ENCODE data around the gene PSD.

Gene PSD

DNA sequence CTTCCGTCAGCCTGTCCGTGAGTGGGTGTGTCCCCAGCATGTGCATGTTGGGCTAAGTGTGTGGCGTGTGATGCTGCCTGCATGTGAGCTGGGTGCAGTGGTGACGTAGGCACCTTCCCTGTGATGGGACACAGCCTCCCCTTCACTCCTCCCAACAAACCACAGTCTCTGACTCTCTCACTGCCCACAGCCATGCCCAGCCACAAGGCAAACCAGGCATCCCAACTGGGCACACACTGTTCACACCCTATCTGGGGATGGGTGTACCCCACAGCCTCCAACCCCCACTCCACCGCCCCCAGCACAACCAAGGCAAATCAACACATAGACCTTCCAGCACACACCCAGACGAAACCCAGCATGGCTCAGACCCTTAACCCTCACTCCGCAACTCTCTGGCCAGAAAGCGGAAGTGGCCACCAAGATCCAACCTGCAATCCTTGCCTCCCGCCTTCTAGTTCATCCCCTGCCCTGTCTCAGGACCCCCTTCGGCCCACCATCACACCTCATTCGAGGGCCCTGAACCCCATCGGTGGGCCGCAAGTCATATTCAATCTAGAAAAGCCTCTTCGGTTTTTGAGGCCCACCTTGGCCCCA, 10.4 kb downstream of the PSD start:
- in situ Hi-C loops (cut with MboI; ENCODE audit: low pct_unique_long_range_greater_than_20kb, low sequenced_read_pairs): no loop called here
- DNase-seq: no peak

DNA sequence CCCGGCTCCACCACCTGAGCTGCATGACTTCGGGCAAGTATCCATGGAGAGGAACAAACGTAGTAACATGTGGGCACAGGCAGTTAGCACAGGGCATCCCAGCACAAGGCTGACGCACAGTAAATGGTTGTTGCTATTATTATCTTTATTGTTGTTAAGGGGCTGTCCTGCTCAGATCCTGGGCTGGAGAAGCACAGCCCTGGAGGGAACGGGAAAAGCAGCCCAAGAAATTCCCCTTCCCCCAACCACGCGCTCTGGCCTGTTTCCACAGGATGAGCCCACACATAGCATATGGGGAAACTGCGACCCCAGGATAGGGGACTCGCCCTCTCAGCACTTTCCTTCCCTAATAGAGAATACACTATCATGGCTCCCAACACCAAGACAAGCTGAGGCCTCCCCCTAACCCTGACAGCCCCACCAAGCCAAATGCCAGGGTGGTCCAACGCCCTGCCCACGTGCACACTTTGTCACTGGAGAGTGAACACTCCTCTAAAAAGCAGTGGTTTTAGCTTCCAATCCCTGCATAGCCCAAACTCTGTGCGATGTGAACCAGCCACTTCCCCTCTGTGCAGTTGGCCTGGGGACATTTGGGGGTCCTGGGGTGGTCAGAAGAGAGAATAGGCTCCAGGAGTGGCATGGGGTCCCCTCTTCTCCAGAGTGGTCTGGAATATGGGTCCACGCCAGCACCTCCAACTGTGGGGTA, 11.0 kb downstream of the PSD start:
- in situ Hi-C loops (cut with MboI; ENCODE audit: low pct_unique_long_range_greater_than_20kb, low sequenced_read_pairs): no loop called here
- no peak for DNase-seq

GRCh38 chr10:102406815-102407214, 11.8 kb downstream of the PSD start:
- in situ Hi-C loops (cut with MboI; ENCODE audit: low pct_unique_long_range_greater_than_20kb, low sequenced_read_pairs): no loop called here
- no peak for DNase-seq

DNA sequence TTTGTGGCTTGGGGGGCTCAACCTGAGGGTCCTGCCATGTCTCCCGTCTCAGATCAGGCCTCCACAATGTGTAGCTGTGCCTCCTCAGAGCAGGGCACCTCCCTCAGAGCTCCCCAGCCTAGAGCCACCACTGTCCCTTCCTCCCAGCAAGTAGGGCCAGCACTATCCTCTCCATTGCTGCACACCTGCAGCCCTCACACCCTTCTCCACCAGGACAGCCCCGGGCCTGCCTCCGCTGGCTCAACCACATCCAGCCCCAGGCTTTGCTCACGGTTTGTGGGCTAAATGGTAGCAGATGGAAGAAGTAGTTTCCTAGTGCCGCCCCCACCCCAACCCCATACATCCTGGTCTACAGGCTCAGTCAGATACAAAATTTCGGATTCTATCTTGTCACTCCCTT, 13.0 kb downstream of the PSD start:
- in situ Hi-C loops (cut with MboI; ENCODE audit: low pct_unique_long_range_greater_than_20kb, low sequenced_read_pairs): no loop called here

GRCh38 chr10:102405108-102405571, 13.4 kb downstream of the PSD start:
- in situ Hi-C loops (cut with MboI; ENCODE audit: low pct_unique_long_range_greater_than_20kb, low sequenced_read_pairs): no loop called here

More for the DNA sequence above, 13.0 kb downstream of the PSD start:
- no peak for DNase-seq

DNA sequence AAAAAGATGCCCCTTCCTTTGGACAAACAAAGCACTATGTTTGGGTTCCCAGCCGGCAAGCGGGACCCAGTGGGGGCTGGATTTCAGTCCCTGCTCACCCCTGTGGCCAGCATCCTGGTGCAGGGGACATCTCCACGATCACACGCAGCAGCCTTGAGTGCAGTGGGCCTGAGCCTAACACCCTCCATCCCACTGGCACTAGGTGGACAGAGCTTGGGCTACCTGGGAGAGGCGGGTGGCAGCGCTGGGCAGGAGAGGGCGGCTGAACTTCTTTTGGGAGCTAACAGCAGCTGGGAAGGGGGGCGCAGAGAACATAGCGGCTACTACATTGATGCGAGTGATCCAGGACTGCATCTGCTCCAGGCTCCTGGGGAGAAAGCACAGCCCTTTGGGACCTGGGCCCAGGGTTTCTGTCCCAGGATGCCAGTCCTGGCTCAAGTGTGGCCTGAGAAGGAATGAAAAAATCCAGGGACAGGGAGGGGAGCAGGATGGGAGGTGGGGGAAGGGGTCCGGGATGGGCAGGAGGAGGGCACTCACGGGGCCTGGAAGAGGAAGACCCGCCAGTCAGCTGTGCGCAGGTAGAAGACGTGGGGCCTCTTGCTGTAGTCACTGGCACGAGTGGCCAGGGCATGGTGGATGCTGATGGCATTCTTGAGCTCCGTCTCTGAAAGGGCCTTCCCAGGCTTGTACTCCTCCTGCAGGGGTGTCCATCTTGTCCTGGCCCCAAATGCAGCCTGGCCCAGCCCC, 14.1 kb downstream of the PSD start:
- in situ Hi-C loops (cut with MboI; ENCODE audit: low pct_unique_long_range_greater_than_20kb, low sequenced_read_pairs): no loop called here
- DNase-seq: no peak

More at GRCh38 chr10:102405108-102405571, 13.4 kb downstream of the PSD start:
- DNase-seq: no peak

DNA sequence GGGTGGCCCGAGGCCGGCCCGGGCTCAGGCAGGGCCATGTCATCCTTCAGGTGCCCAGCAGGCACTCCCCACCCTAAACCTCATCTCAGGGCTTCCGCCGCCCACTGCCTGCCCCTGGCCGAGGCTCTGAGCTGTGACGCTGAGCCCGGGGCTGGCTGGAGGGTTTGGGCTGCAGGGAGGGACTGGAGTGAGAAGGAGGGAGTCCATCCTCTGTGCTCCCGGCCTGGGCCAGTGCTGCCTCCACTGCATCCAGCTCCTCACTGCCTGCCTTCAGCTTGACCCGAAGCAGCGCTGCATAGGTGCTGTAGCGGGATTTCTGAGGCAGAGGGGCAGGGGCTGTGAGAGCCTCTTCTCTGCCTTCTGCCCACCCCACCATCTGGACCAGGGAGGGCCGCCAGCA, 15.5 kb downstream of the PSD start:
- in situ Hi-C loops (cut with MboI; ENCODE audit: low pct_unique_long_range_greater_than_20kb, low sequenced_read_pairs): no loop called here
- no peak for DNase-seq

- no peak for DNase-seq
- in situ Hi-C loops (cut with MboI; ENCODE audit: low pct_unique_long_range_greater_than_20kb, low sequenced_read_pairs): no loop called here
These were observed 16.1 kb downstream of the PSD start for GRCh38 chr10:102402512-102402896.

DNA sequence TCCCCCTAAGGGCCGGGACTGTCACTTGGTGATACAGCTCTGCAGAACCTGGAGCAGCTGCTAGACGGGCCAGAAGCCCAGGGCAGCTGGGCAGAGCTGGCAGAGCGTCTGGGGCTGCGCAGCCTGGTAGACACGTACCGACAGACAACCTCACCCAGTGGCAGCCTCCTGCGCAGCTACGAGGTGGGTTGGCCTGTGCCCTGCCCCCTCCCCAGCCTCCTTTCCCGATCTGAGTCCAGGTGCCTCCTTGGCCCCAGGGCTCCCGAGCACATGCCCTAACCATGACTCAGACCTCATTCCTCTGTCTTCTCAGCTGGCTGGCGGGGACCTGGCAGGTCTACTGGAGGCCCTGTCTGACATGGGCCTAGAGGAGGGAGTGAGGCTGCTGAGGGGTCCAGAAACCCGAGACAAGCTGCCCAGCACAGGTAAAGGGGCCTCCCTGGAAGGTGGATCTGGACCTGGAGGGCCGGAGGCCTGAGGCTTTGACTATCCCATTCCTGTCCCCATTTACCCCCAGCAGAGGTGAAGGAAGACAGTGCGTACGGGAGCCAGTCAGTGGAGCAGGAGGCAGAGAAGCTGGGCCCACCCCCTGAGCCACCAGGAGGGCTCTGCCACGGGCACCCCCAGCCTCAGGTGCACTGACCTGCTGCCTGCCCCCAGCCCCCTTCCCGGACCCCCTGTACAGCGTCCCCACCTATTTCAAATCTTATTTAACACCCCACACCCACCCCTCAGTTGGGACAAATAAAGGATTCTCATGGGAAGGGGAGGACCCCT, 16.7 kb downstream of the PSD start:
- in situ Hi-C loops (cut with MboI; ENCODE audit: low pct_unique_long_range_greater_than_20kb, low sequenced_read_pairs): no loop called here
- no peak for DNase-seq

GRCh38 chr10:102401342-102401654, 17.3 kb downstream of the PSD start:
- no peak for DNase-seq
- in situ Hi-C loops (cut with MboI; ENCODE audit: low pct_unique_long_range_greater_than_20kb, low sequenced_read_pairs): no loop called here

DNA sequence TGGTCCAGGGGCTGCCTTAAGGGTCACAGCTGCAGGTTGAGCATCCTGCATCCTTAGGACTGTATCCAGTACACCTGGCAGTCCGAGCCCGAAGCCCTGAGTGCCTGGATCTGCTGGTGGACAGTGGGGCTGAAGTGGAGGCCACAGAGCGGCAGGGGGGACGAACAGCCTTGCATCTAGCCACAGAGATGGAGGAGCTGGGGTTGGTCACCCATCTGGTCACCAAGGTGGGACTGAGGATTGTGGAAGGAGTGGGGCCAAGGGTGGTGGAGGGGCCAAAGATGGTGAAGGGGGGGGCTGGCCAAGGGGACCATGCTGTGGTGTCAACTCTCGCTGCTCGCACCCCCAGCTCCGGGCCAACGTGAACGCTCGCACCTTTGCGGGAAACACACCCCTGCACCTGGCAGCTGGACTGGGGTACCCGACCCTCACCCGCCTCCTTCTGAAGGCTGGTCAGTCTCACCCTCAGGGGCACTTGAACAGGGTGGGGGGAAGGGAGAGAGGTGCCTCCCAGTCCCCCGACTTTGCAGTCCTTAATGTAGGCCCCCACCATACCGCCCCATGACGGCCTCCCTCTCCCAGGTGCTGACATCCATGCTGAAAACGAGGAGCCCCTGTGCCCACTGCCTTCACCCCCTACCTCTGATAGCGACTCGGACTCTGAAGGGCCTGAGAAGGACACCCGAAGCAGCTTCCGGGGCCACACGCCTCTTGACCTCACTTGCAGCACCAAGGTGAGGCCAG, 17.8 kb downstream of the PSD start:
- no peak for DNase-seq
- in situ Hi-C loops (cut with MboI; ENCODE audit: low pct_unique_long_range_greater_than_20kb, low sequenced_read_pairs): no loop called here

- no peak for DNase-seq
These were observed 18.5 kb downstream of the PSD start for GRCh38 chr10:102400076-102400475.

DNA sequence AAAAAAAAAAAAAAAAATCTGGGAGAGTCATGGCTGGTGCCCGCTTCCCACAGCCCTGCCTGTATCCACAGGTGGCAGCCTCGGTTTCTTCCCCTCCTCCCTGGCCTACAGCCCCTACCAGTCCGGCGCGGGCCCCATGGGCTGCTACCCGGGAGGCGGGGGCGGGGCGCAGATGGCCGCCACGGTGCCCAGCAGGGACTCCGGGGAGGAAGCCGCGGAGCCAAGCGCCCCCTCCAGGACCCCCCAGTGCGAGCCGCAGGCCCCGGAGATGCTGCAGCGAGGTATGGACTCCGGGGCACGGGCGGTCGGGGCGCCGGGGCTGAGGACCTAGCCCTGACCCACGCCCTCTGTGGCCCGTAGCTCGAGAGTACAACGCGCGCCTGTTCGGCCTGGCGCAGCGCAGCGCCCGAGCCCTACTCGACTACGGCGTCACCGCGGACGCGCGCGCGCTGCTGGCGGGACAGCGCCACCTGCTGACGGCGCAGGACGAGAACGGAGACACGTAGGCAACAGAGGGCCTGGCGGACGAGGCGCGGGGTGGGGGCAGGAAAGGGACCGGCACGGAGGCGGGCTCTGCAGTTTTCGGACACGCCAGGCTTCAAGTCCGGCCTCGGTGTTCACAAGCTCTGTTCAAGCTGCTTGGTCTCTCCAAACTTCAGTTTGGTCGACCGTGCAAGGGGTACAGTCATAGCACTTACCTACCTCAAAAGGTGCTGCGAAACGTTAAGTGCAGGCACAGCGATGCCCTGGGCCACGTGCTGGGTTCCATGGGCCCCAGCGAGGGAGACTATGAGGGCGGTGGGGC, 19.2 kb downstream of the PSD start:
- peak; percentile 84 for DNase-seq
- in situ Hi-C loops (cut with MboI; ENCODE audit: low pct_unique_long_range_greater_than_20kb, low sequenced_read_pairs): no loop called here

More at GRCh38 chr10:102400076-102400475, 18.5 kb downstream of the PSD start:
- in situ Hi-C loops (cut with MboI; ENCODE audit: low pct_unique_long_range_greater_than_20kb, low sequenced_read_pairs): no loop called here

DNA sequence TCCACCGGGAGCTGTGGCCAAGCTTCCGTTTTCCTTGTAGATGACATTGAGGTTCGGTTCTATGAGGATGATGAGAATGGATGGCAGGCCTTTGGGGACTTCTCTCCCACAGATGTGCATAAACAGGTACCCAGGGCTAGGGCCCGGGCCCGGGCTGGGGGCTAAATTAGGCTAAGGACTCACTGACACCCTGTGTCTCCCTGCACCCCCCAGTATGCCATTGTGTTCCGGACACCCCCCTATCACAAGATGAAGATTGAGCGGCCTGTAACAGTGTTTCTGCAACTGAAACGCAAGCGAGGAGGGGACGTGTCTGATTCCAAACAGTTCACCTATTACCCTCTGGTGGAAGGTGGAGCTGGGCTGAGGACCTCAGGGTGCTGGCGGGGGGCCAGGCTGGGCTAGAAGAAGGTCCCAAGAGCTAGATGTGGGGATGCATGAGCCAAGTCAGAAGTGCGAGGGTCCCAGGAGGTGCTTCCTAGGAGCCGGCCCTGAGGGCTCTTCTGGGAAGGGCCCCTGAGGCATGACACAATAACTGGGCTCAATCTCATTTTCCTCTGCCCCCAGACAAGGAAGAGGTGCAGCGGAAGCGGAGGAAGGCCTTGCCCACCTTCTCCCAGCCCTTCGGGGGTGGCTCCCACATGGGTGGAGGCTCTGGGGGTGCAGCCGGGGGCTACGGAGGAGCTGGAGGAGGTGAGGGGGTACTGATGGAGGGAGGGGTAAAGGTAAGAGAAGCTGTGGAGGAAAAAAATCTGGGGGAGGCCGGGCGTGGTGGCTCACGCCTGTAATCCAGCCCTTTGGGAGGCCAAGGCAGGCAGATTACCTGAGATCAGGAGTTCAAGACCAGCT, 20.2 kb downstream of the PSD start:
- in situ Hi-C loops (cut with MboI; ENCODE audit: low pct_unique_long_range_greater_than_20kb, low sequenced_read_pairs): no loop called here
- DNase-seq: no peak

GRCh38 chr10:102397222-102398171, 21.1 kb downstream of the PSD start:
- DNase-seq: no peak
- in situ Hi-C loops (cut with MboI; ENCODE audit: low pct_unique_long_range_greater_than_20kb, low sequenced_read_pairs): no loop called here

GRCh38 chr10:102396730-102397151, 21.8 kb downstream of the PSD start:
- no peak for DNase-seq
- in situ Hi-C loops (cut with MboI; ENCODE audit: low pct_unique_long_range_greater_than_20kb, low sequenced_read_pairs): no loop called here

Measured in KBM-7 (cell line).